ENCODE data around the gene NRIP2.
A peak's percentile ranks its signal among the peaks of the same experiment; 100 is the strongest.

Gene NRIP2

GRCh38 chr12:2854669-2855453 is 20.0 kb upstream of the NRIP2 start:
- Histone ChIP-seq H3K27me3 (ENCODE audit: control insufficient read depth, low read length) (no peaks in the 10 kb centered on the region), H3K4me2 (ENCODE audit: low read length) (no peak overlapping the region), H3K9me2 (replicated peaks; ENCODE audit: control insufficient read depth, low read length) (no peaks in the 10 kb centered on the region), H3K9me3 (ENCODE audit: control insufficient read depth, insufficient read depth, low read length) (no peaks in the 10 kb centered on the region), H3K4me1 (ENCODE audit: control insufficient read depth, low read length) (no peaks in the 10 kb centered on the region), H3K27ac (ENCODE audit: low read depth, low read length) (no peak overlapping the region), H3K79me2 (ENCODE audit: control insufficient read depth, low read length) (no peaks in the 10 kb centered on the region), H3K4me3 (ENCODE audit: low read length) (no peak overlapping the region), H3K36me3 (ENCODE audit: control insufficient read depth, low read length) (peaks cover 25% of the 10 kb centered on the region), H4K20me1 (ENCODE audit: control insufficient read depth, insufficient read depth, low read depth, low read length) (peaks cover 6% of the 10 kb centered on the region; the same call in 1 of the 2 replicates), H3F3A (ENCODE audit: control insufficient read depth, insufficient read depth) (peaks cover 5% of the 10 kb centered on the region; the same call in 1 of the 2 replicates)
- no peak for TF ChIP-seq CTCF (IDR thresholded peaks at IDR 0.05; ENCODE audit: low read depth, low read length, poor library complexity, severe bottlenecking)

GRCh38 chr12:2853626-2854025 is 18.8 kb upstream of the NRIP2 start:
- Histone ChIP-seq H3K9me3 (ENCODE audit: control insufficient read depth, insufficient read depth, low read length) (no peaks in the 10 kb centered on the region), H4K20me1 (ENCODE audit: control insufficient read depth, insufficient read depth, low read depth, low read length) (0 out of 2 replicates have a peak, but pooled peaks cover 3% of the 10 kb centered on the region), H3K4me3 (ENCODE audit: low read length) (no peak overlapping the region), H3K36me3 (ENCODE audit: control insufficient read depth, low read length) (peaks cover 13% of the 10 kb centered on the region), H3K27ac (ENCODE audit: low read depth, low read length) (no peak overlapping the region), H3K9me2 (replicated peaks; ENCODE audit: control insufficient read depth, low read length) (no peaks in the 10 kb centered on the region), H3K27me3 (ENCODE audit: control insufficient read depth, low read length) (no peaks in the 10 kb centered on the region), H3K79me2 (ENCODE audit: control insufficient read depth, low read length) (no peaks in the 10 kb centered on the region), H3K4me1 (ENCODE audit: control insufficient read depth, low read length) (no peaks in the 10 kb centered on the region), H3K4me2 (ENCODE audit: low read length) (no peak overlapping the region), H3F3A (ENCODE audit: control insufficient read depth, insufficient read depth) (peaks cover 5% of the 10 kb centered on the region; the same call in 1 of the 2 replicates)
- TF ChIP-seq CTCF (IDR thresholded peaks at IDR 0.05; ENCODE audit: low read depth, low read length, poor library complexity, severe bottlenecking) (peak; percentile 70), EZH2phosphoT487 (IDR thresholded peaks at IDR 0.05; ENCODE audit: borderline replicate concordance, low read length) (no peak)

DNA sequence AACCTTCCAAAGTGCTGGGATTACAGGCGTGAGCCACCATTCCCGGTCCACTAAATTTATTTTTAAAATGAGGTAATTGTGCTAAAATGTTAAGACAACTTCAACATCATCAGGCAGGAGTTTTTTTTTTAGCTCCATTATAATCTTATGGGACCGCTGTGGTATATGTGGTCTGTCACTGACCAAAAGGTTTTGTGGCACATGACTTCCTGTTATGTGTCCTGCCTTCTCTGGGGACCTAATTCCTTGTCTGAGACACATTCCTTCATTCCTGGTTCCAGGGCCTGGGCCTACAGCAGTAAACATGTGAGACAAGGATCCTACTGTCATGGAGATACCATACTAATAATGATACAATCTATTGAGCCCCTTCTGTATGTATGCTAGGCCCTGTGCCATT is 17.1 kb upstream of the NRIP2 start:
- Histone ChIP-seq H3K27me3 (ENCODE audit: control insufficient read depth, low read length) (no peaks in the 10 kb centered on the region), H3K79me2 (ENCODE audit: control insufficient read depth, low read length) (no peaks in the 10 kb centered on the region), H3K27ac (ENCODE audit: low read depth, low read length) (no peak overlapping the region), H3F3A (ENCODE audit: control insufficient read depth, insufficient read depth) (0 out of 2 replicates have a peak, but pooled peaks cover 2% of the 10 kb centered on the region), H3K4me3 (ENCODE audit: low read length) (no peak overlapping the region), H4K20me1 (ENCODE audit: control insufficient read depth, insufficient read depth, low read depth, low read length) (no peaks in the 10 kb centered on the region), H3K36me3 (ENCODE audit: control insufficient read depth, low read length) (no peaks in the 10 kb centered on the region), H3K9me3 (ENCODE audit: control insufficient read depth, insufficient read depth, low read length) (no peaks in the 10 kb centered on the region), H3K4me2 (ENCODE audit: low read length) (no peak overlapping the region), H3K9me2 (replicated peaks; ENCODE audit: control insufficient read depth, low read length) (no peaks in the 10 kb centered on the region), H3K4me1 (ENCODE audit: control insufficient read depth, low read length) (no peaks in the 10 kb centered on the region)
- TF ChIP-seq CTCF (IDR thresholded peaks at IDR 0.05; ENCODE audit: low read depth, low read length, poor library complexity, severe bottlenecking) (no peak), EZH2phosphoT487 (IDR thresholded peaks at IDR 0.05; ENCODE audit: borderline replicate concordance, low read length) (no peak)
